T-helper 1 cell (primary cell): ENCODE measurements around the gene IQSEC1.

ENCODE experiments used
- DNase-seq, 5 donors: peaks; one replicate each; pipeline ENCODE4 v3.0.0-alpha.2; 2012 to 2020

Gene IQSEC1

GRCh38 chr3:13046569-13047274 lies 26.5 kb downstream of the IQSEC1 start:
- no peak for DNase-seq

GRCh38 chr3:13045904-13046568 lies 27.2 kb downstream of the IQSEC1 start:
- peak in 1 of 5 donors; percentile 24 for DNase-seq

GRCh38 chr3:13045241-13045903 lies 27.9 kb downstream of the IQSEC1 start:
- DNase-seq = no peak

- no peak for DNase-seq
Observed at GRCh38 chr3:13044496-13045240, 28.6 kb downstream of the IQSEC1 start.

- DNase-seq = no peak
Observed at GRCh38 chr3:13043656-13044055, 29.6 kb downstream of the IQSEC1 start.

- no peak for DNase-seq
Observed at GRCh38 chr3:13042715-13043271, 30.4 kb downstream of the IQSEC1 start.

GRCh38 chr3:13042127-13042701 lies 31.0 kb downstream of the IQSEC1 start:
- no peak for DNase-seq

GRCh38 chr3:13041113-13041776 lies 32.0 kb downstream of the IQSEC1 start:
- no peak for DNase-seq

GRCh38 chr3:13040361-13041074 lies 32.7 kb downstream of the IQSEC1 start:
- peak in 1 of 5 donors; percentile 13 for DNase-seq

- DNase-seq = no peak
Observed at GRCh38 chr3:13039213-13039896, 33.9 kb downstream of the IQSEC1 start.

- DNase-seq = no peak
Observed at GRCh38 chr3:13037458-13038117, 35.6 kb downstream of the IQSEC1 start.

GRCh38 chr3:13034861-13035260 lies 38.4 kb downstream of the IQSEC1 start:
- no peak for DNase-seq

- no peak for DNase-seq
Observed at GRCh38 chr3:13034109-13034800, 39.0 kb downstream of the IQSEC1 start.

GRCh38 chr3:13032206-13032605 lies 41.0 kb downstream of the IQSEC1 start:
- DNase-seq = no peak

- DNase-seq = no peak
Observed at GRCh38 chr3:13031621-13032020, 41.6 kb downstream of the IQSEC1 start.

- no peak for DNase-seq
Observed at GRCh38 chr3:13030684-13031083, 42.5 kb downstream of the IQSEC1 start.

- DNase-seq = no peak
Observed at GRCh38 chr3:13028010-13028821, 45.0 kb downstream of the IQSEC1 start.

- no peak for DNase-seq
Observed at GRCh38 chr3:13027154-13027553, 46.1 kb downstream of the IQSEC1 start.
